ENCODE data around the gene ACSM2A.
"Not testable (repeated sequence)": the region's sequence is repeated elsewhere in the genome, so short reads cannot be mapped to it uniquely, and the experiment has no call there.

The ACSM2A gene

DNA sequence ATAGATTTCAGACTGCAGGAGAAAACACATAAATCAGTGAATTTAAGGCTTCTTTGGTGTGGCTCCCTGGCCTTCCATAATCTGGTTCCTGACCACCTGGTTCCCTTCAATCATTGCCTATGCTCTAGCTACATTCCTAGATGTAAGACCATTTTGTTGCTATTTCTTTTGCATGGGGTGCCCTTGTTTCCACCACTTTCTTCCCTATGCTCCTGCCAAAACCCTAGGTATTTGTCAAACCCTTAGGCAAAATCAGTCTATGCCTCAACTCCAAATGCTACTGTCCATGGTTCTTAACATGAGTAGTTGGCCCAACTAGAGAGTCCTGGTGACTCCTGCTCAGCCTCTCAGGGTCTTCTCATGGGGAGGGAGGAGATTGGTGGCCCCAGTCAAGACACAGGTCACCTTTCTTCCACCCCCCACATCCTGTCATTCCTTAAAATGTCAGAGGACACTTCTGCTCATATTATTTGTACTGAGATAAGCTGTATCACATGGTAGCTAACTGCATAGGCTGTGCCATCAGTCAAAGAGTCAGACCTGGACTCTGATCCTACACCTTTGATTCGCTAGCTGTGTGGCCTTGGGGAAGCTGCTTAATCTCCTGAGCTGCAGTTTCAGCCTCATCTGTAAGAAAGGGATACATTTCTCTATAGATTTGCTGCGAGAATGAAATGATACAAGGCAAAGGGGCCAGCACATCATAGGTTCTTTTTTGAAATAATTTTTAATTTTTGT is 27.0 kb upstream of the ACSM2A start:
- Histone ChIP-seq H3K4me1 (no peaks in the 10 kb centered on the region), H3K27ac (no peak overlapping the region), H4K20me1 (no peaks in the 10 kb centered on the region), H3K4me2 (no peak overlapping the region), H3K4me3 (no peak overlapping the region), H3K9ac (no peak overlapping the region), H3K36me3 (no peaks in the 10 kb centered on the region), H3K9me3 (replicated peaks in 1 of 11) (no peaks in the 10 kb centered on the region), H3K27me3 (no peaks in the 10 kb centered on the region)
- TF ChIP-seq Cebpa-rat (IDR thresholded peaks at IDR 0.05), result no peak

DNA sequence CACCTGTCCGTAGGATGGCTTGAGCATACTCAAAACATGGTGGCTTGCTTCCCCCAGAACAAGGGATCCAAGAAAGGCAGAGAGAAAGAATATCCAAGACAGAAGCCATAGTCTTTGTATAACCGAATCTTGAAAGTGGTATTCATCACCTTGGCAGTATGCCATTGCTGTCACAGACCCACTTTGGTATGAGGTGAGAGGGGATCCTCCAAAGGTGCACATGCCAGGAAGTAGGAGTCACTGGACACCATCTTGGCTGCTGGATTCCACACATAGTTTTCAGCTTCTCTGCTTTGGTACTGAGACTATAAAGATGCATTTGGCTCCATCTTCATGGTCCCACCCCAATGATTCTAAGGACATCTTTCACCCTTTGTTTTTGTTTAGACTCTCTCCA is 23.9 kb upstream of the ACSM2A start:
- H3K36me3 ChIP-seq; H3K4me1 ChIP-seq; H3K4me3 ChIP-seq; H3K9ac ChIP-seq; H3K4me2 ChIP-seq; H3K9me3 ChIP-seq (replicated peaks in 1 of 11); H4K20me1 ChIP-seq; H3K27me3 ChIP-seq; H3K27ac ChIP-seq: not testable (repeated sequence)

DNA sequence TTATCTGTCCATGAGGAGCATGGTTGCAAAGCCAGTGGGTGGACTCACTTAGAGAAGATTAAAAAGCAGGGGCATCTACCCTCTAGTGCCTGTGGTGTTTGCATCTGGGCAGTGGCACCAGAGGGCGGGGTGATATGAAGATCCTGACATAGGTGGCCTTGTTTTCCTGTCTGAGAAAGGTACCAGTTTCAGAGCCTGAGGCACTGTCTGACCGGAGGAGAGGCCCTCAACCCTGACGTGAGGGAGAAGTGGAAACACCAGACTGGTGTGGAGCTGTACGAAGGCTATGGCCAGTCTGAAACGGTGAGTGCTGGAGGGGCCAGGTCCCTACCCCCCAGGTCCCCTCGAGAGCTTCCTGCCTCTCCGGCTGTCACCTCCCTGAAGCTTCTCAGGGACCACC is 21.8 kb upstream of the ACSM2A start:
- not testable (repeated sequence) for H3K4me1 ChIP-seq, H4K20me1 ChIP-seq, H3K4me3 ChIP-seq

DNA sequence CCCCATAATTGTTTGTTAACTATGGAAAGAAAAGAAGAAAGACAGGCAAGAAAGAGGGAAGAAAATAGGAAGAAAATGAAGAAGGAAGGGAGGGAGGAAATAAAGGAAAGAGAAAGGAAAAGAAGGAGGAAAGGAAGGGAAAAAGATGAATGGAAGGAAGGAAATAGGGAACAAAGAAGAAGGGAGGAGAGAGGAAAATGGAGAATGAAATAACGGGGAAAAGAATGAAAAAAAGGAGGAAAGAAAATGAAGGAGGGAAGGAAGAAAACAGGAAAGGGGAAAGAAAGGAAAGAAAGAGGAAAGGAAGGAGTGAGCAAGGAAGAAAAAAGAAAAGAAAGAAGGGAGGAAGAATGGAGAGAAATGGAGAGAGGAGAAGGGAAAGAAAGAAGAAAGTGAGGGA is 20.8 kb upstream of the ACSM2A start:
- H3K27ac ChIP-seq; H3K9me3 ChIP-seq (replicated peaks in 1 of 11); H3K27me3 ChIP-seq; H3K36me3 ChIP-seq; H3K4me2 ChIP-seq; H4K20me1 ChIP-seq; H3K9ac ChIP-seq; H3K4me3 ChIP-seq; H3K4me1 ChIP-seq: not testable (repeated sequence)

More for the DNA sequence above, 21.8 kb upstream of the ACSM2A start:
- H3K4me2 ChIP-seq; H3K9ac ChIP-seq; H3K9me3 ChIP-seq (replicated peaks in 1 of 11); H3K36me3 ChIP-seq; H3K27me3 ChIP-seq; H3K27ac ChIP-seq: not testable (repeated sequence)

DNA sequence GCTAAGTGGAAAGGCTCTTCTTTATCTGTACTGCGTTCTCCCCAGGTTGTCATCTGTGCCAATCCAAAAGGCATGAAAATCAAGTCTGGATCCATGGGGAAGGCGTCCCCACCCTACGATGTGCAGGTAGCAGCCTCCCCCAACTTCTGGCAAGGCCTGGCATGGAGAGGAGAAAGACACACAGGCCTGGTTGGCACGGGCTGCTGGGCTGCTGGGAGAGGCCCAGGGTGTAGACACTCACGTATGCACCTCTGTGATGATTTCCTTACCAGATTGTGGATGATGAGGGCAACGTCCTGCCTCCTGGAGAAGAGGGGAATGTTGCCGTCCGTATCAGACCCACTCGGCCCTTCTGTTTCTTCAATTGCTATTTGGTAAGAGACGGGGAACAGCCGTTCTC is 20.4 kb upstream of the ACSM2A start:
- Histone ChIP-seq H4K20me1 (no peaks in the 10 kb centered on the region), H3K36me3 (no peaks in the 10 kb centered on the region), H3K9ac (no peak overlapping the region), H3K4me3 (no peak overlapping the region), H3K27ac (no peak overlapping the region), H3K4me2 (no peak overlapping the region), H3K9me3 (replicated peaks in 1 of 11) (no peaks in the 10 kb centered on the region), H3K4me1 (no peaks in the 10 kb centered on the region), H3K27me3 (no peaks in the 10 kb centered on the region)
- no peak for TF ChIP-seq Cebpa-rat (IDR thresholded peaks at IDR 0.05)

DNA sequence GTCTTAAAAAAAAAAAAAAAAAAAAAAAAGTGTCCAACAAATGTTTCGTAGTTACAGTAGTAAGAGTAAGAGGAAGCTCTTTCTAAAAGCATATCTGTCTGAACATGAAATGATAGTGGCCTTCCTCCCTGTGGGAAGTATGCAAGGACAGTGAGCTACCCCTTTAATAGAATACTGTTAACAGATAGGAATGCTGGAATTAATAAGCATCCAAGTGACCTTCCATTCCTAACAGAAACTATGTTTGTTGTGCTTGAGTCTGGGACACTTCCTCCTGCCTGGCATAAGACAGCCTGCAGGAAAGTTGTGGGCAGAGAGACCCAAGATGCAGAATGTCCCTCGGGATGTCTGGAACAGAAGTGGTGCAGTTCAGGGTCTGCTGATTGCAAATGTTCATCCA is 12.4 kb upstream of the ACSM2A start:
- H3K9me3 ChIP-seq (replicated peaks in 1 of 11); H4K20me1 ChIP-seq; H3K36me3 ChIP-seq; H3K27ac ChIP-seq; H3K4me3 ChIP-seq; H3K4me1 ChIP-seq; H3K27me3 ChIP-seq; H3K4me2 ChIP-seq; H3K9ac ChIP-seq: not testable (repeated sequence)

DNA sequence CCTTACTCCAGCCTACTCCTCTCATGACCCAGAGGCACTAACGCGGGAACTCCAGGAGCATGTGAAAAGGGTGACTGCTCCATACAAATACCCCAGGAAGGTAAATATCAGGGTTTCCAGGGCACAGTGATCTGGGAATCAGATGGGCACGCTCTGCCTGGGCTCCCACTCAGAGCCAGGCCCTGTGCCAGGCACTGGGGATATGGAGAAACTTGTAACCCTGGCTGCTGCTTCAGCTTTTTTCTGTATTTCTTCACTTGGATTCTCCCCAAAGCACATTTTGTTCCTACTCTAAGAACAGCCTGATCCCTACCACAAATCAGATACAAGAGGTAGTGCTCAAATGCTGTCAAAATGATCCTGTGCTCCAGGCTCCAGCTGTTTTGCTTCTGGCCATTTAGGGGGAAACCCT is 11.5 kb upstream of the ACSM2A start:
- not testable (repeated sequence) for H3K4me2 ChIP-seq; H3K27ac ChIP-seq; H3K36me3 ChIP-seq; H3K4me1 ChIP-seq; H3K4me3 ChIP-seq; H3K9me3 ChIP-seq (replicated peaks in 1 of 11); H4K20me1 ChIP-seq; H3K27me3 ChIP-seq; H3K9ac ChIP-seq

DNA sequence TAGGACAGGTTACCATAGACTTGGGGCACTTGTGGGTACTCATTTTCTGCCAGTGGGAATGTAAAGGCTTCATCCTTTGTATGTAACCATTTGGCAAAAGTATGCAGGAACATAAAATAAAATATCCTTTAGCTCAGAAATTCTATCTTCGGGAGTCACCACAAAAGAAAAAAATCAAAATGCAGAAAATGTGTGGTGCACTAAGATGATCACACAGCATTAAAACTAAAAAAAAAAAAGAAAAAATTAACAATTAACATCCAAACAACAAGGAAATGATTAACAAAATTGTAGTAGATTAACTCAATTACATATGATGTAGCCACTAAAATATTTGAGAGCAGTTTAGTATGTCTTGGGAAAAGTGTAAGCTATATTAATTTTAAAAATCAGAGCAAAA is 10.6 kb upstream of the ACSM2A start:
- not testable (repeated sequence) for H3K4me1 ChIP-seq; H3K27me3 ChIP-seq; H3K27ac ChIP-seq; H3K36me3 ChIP-seq; H4K20me1 ChIP-seq; H3K9ac ChIP-seq; H3K4me2 ChIP-seq; H3K4me3 ChIP-seq; H3K9me3 ChIP-seq (replicated peaks in 1 of 11)

DNA sequence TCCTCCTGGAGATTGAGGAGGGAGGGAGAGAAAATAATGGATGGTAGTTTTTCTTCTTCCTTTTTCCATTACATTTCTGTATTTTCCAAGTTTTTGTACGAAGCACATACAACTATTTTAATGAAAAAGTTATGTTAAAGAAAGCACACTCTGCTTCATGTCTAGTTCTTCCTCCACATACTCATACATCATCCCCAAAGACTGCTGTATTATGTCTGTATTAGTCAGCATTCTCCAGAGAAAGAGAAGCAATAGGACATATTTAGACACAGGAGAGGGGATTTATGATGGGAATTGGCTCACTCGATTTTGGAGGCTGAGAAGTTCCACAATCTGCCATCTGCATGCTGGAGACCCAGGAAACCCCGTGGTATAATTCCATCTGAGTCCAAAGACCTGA is 10.1 kb upstream of the ACSM2A start:
- H3K27ac ChIP-seq, result no peak overlapping the region
- H3K27me3 ChIP-seq, result no peaks in the 10 kb centered on the region
- H3K4me2 ChIP-seq, result no peak overlapping the region
- no peaks in the 10 kb centered on the region for H3K4me1 ChIP-seq
- H4K20me1 ChIP-seq, result no peaks in the 10 kb centered on the region
- H3K4me3 ChIP-seq, result no peak overlapping the region
- H3K9ac ChIP-seq, result no peak overlapping the region
- TF ChIP-seq Cebpa-rat (IDR thresholded peaks at IDR 0.05), result no peak
- H3K36me3 ChIP-seq, result no peaks in the 10 kb centered on the region
- no peaks in the 10 kb centered on the region for H3K9me3 ChIP-seq (replicated peaks in 1 of 11)

DNA sequence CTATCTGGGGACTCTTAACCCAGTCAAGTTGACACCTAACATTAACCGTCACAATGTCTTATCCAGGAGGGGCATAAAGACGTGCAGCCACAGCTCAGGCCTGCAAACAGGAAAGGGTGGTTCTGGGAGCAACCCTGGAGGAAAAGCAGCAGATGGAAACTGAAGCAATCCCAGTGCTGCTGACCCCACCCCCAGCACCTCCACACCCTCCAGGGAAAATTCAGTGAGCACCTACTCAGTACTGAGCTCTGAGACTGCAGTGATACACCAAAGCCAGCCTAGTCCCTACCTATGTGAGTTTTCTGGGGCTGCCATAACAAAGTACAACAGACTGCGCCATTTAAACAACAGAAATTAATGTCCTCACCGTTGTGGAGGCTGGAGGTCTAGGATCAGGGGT is 9.5 kb upstream of the ACSM2A start:
- H4K20me1 ChIP-seq; H3K27me3 ChIP-seq; H3K36me3 ChIP-seq; H3K9ac ChIP-seq; H3K4me2 ChIP-seq; H3K4me1 ChIP-seq; H3K9me3 ChIP-seq (replicated peaks in 1 of 11); H3K4me3 ChIP-seq; H3K27ac ChIP-seq: not testable (repeated sequence)

DNA sequence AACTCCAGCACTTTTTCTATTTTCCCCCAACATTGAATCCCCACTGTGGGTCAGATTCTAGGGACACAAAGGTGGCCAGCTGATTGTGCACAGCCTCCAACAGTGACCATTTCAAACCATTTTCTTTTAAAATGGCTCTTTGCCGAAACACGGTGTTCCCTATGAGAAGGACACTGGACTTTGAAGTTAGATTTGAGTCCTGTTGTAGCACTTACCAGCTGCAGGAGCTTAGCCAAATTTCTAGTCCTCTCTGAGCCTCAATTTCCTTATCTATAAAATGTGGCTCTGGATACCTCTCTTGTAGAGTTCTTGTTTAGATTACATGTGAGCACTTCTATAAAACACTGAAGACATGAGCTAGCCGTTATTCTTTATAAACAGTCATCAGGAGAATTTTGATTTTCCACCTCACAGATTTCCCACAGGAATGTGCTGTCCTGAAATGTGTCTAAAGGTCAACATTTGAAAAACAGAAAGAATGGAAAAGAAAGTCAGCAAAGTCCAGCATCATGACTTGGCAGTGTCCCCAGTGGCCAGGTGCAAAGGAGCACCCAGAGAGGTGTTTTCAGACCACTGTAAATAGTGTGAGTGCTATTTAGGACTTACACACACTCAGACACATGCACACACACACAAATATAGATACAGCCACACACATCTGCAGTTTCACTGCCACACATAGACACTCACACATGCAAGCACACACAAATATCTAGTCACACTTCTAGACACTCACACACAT is 4.5 kb upstream of the ACSM2A start:
- not testable (repeated sequence) for H3K36me3 ChIP-seq; H3K9me3 ChIP-seq (replicated peaks in 1 of 11); H3K4me1 ChIP-seq; H3K4me2 ChIP-seq; H3K4me3 ChIP-seq; H3K27me3 ChIP-seq; H4K20me1 ChIP-seq; H3K9ac ChIP-seq; H3K27ac ChIP-seq

DNA sequence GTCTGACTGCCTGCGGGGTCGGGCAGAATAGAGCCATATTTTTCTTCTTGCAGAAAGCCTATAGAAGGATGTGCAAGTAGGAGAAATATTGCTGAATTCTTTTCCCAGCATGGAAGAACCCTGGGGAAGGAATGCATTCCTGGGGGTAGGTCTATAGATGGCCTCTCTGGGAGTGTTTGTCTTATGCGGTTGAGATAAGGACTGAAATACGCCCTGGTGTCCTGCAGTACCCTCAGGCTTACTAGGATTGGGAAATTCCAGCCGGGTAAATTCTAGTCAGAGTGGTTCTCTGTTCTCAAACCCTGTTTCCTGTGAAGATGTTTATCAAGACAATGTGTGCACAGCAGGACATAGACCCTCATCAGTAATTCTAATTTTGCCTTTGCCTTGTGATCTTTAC is 2.3 kb downstream of the ACSM2A start:
- not testable (repeated sequence) for H4K20me1 ChIP-seq; H3K27ac ChIP-seq; H3K27me3 ChIP-seq; H3K4me3 ChIP-seq; H3K9me3 ChIP-seq (replicated peaks in 1 of 11); H3K9ac ChIP-seq; H3K36me3 ChIP-seq; H3K4me1 ChIP-seq; H3K4me2 ChIP-seq

DNA sequence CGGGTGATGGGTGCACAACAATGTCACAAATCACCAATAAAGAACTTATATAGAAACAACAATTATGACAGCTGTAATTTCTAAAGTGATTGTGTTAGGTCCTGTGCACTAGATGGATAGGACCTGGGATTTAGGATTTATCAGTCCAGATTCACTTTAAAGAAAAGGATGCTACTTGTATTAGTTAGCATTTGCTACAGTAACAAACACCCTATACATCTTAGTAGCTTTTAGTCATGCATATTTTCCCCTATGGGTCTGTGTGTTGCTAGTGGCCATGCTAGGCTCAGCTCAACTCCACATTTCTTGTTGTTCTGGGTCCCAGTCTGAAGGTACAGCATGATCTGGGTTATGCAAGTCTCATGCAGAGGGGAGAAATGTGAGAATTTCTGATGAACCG is 7.9 kb downstream of the ACSM2A start:
- not testable (repeated sequence) for H3K9ac ChIP-seq; H3K4me2 ChIP-seq; H3K27me3 ChIP-seq; H3K27ac ChIP-seq; H4K20me1 ChIP-seq; H3K4me3 ChIP-seq; H3K36me3 ChIP-seq; H3K9me3 ChIP-seq (replicated peaks in 1 of 11); H3K4me1 ChIP-seq

DNA sequence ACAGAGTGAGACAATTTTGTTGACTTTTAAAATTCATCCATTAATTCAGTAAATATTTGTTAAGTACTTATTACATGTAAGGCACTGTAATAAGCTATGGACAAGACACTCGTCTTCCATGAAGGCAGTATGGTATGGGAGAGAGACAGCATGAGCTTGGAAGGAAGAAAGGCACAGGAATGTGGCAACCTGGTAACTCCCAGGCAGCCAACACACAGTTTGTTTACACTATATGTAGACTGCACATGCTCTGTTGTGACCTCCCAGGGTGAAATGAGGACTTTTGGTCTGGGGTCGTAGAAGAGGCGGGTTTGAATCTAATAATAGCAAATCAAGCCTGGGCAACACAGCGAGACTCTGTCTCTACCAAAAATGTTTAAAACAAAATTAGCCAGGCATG is 9.0 kb downstream of the ACSM2A start:
- not testable (repeated sequence) for H3K4me1 ChIP-seq, H3K36me3 ChIP-seq, H3K4me2 ChIP-seq

More for the DNA sequence above, 9.0 kb downstream of the ACSM2A start:
- H3K27me3 ChIP-seq; H3K9ac ChIP-seq; H3K27ac ChIP-seq; H3K4me3 ChIP-seq; H4K20me1 ChIP-seq; H3K9me3 ChIP-seq (replicated peaks in 1 of 11): not testable (repeated sequence)

Data from BLaER1 treated with 17β-estradiol and CSF1 and Interleukin-3, amounts not matched to agents 10 nM and 100 nM (cell line).